ENCODE data around the gene FCRLB. TPM values are rescaled to one million over a fixed set of nuclear protein-coding genes. Genes with fewer than 3 reads are reported as not detected.

Gene FCRLB
- total RNA-seq, 4 donors from 2014 or later: 0.15 to 0.81 (median 0.23) TPM; not detected in 1

DNA sequence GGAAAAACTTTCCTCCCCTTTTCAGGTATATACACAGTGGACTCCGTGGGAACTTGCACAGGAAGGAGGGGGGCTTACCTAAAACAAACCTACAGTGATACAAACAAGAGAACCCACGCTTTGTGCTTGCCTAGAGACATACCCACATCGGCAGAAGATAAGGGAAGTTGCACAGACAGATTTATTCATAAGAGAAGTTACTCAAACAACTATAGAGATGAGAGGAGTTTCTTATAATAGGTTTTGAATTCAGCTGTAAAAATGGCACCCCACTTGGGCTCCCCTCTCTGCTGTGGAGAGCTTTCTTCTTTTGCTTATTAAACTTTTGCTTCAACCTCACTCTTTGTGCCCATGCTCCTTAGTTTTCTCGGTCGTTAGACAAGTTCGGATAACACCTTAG, 26.5 kb downstream of the FCRLB start:
- H3K4me3 ChIP-seq: no peak overlapping the region
- ATAC-seq: no peak
- H3K27ac ChIP-seq: no peak overlapping the region
- TF ChIP-seq EP300 (IDR thresholded peaks at IDR 0.05): no peak
- no peak for TF ChIP-seq POLR2AphosphoS5 (IDR thresholded peaks at IDR 0.05)
- TF ChIP-seq, protein P1, sequence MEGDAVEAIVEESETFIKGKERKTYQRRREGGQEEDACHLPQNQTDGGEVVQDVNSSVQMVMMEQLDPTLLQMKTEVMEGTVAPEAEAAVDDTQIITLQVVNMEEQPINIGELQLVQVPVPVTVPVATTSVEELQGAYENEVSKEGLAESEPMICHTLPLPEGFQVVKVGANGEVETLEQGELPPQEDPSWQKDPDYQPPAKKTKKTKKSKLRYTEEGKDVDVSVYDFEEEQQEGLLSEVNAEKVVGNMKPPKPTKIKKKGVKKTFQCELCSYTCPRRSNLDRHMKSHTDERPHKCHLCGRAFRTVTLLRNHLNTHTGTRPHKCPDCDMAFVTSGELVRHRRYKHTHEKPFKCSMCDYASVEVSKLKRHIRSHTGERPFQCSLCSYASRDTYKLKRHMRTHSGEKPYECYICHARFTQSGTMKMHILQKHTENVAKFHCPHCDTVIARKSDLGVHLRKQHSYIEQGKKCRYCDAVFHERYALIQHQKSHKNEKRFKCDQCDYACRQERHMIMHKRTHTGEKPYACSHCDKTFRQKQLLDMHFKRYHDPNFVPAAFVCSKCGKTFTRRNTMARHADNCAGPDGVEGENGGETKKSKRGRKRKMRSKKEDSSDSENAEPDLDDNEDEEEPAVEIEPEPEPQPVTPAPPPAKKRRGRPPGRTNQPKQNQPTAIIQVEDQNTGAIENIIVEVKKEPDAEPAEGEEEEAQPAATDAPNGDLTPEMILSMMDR (IDR thresholded peaks at IDR 0.05): no peak
- no peaks in the 10 kb centered on the region for H3K9me3 ChIP-seq
- WGBS, 2 donors (ENCODE audit: low coverage in 1 of 2): 49 to 57% methylated on average over 3 to 6 of the region's 6 CpGs
- H3K27me3 ChIP-seq: peaks cover 11% of the 10 kb centered on the region
- peaks cover 0 to 18% of the 10 kb centered on the region in 2 donors for H3K36me3 ChIP-seq
- peaks cover 0 to 24% (median 8%) of the 10 kb centered on the region in 3 donors for H3K4me1 ChIP-seq

DNA sequence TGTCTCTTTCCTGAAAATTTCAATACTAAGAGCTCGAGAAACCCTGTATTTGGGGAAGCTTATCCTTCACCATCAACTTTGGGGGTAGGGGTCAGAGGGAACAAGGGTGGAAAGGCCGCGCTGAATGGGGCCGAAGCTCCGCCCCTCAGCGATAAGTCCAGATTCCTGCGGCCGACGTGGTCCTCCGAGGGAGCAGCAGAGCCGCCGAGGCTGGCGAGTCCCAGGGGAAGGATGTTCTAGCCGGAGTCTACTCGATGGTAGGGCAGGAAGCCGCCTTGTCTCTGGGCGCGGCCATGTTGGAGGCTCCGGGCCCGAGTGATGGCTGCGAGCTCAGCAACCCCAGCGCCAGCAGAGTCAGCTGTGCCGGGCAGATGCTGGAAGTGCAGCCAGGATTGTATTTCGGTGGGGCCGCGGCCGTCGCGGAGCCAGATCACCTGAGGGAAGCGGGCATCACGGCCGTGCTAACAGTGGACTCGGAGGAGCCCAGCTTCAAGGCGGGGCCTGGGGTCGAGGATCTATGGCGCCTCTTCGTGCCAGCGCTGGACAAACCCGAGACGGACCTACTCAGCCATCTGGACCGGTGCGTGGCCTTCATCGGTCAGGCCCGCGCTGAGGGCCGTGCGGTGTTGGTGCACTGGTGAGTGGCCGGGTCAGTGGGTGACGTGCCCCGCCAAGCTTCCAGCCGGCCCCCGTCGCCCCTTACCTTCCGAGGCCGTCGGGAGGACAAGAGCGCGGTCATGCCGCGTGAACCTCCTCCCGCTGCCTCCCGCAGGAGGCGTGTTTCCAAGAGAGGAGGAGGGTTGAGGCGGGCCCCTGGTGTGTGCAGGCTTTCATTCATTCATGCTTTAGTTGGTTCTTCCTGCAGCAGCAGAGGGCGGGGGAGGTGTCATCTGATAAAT, 28.4 kb downstream of the FCRLB start, which contains the start of gene DUSP12:
DUSP12 (plus strand) TSS at position 278 of the 899 bp plus-strand sequence; CDS start at position 294, 16 bp downstream.
- H3K27ac ChIP-seq: peak within 1 kb of the TSS; percentile 29 to 95 (median 88)
- TF ChIP-seq POLR2A (IDR thresholded peaks at IDR 0.05): peak; percentile 40
- no peak for TF ChIP-seq EP300 (IDR thresholded peaks at IDR 0.05)
- peak; percentile 43 for TF ChIP-seq POLR2AphosphoS5 (IDR thresholded peaks at IDR 0.05)
- TF ChIP-seq, protein P1 (IDR thresholded peaks at IDR 0.05): peak in 2 of 4 experiments; percentile 2 to 19
- ATAC-seq: peak; percentile 99
- peaks cover 0 to 38% of the 10 kb centered on the region in 2 donors for H3K36me3 ChIP-seq
- no peaks in the 10 kb centered on the region for H3K9me3 ChIP-seq
- H3K4me3 ChIP-seq: peak within 1 kb of the TSS; percentile 53 to 64
- peaks cover 11% of the 10 kb centered on the region for H3K27me3 ChIP-seq
- peaks cover 0 to 24% (median 8%) of the 10 kb centered on the region in 3 donors for H3K4me1 ChIP-seq
- 0% methylated on average over 1 to 6 of the region's 65 CpGs for WGBS, 2 donors (ENCODE audit: low coverage in 1 of 2)

DNA sequence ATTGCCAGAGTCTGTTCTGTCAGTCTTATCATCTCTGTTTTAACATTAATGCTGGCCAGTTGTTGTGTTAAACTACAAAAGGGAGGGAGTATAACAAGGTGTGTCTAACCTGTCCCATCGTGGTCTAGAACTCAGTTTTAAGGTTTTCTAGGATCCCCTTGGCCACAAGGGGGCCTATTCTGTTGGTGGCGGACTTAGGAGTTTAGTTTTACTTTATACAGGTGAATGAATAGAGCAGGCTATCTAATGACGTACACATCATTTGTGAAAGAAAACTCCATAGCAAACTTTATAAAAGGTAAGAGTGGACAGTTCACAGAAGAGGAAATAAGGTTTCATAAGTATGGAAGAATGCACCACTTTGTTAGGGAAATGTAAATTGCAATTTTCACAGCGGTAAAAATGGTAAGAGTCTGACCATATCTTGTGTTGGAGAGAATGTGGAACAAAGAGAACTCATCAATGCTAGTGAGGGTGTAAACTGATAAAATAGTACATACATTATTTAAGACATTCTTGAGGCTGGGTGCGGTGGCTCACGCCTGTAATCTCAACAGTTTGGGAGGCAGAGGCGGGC, 42.3 kb downstream of the FCRLB start:
- Histone ChIP-seq H3K4me1 (peaks cover 0 to 24% (median 10%) of the 10 kb centered on the region in 3 donors), H3K27ac (no peak overlapping the region), H3K36me3 (peaks cover 0 to 10% of the 10 kb centered on the region in 2 donors), H3K27me3 (no peaks in the 10 kb centered on the region), H3K4me3 (no peak overlapping the region), H3K9me3 (no peaks in the 10 kb centered on the region)
- no peak for ATAC-seq
- WGBS, 2 donors (ENCODE audit: low coverage in 1 of 2): 63 to 91% methylated on average over 6 to 7 of the region's 7 CpGs
- TF ChIP-seq, protein P1 (IDR thresholded peaks at IDR 0.05): peak in 1 of 4 experiments; percentile 41
- TF ChIP-seq POLR2A (IDR thresholded peaks at IDR 0.05) (no peak), EP300 (IDR thresholded peaks at IDR 0.05) (no peak)

DNA sequence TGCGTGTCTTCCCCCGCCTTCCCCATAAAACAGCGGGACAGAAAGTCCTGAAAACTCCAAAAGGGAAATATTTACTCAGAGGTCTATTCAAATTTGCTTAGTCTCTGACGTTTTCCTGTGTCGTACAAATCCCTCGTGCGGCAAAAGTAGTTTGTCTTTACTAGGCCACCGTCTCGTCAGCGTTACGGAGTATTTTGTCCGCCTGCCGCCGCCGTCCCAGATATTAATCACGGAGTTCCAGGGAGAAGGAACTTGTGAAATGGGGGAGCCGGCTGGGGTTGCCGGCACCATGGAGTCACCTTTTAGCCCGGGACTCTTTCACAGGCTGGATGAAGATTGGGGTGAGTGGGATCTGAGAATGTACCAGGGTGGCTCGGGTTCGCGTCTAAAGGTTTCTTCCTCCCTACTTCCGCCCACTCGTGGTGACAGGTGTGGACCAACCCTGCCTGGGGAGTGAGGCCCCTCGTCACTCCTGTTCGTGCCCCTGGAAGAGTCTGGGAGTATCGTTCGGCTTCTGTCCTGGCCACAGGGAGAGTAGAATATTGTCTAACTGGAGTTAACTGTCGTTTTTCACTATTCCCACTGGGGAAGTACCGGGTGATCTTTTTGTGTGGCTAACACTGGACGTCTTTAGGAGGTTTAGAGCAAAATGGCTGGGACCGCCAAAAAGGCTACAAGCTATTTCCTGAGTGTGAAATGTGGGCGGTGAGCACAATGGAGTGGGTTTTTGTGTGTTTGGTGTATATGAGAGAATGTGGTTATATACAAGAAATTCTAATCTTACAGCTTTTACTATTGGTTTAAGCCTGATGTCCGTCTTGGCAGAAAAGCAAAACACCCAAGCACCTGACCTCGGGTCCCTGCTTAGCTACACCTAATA, 45.0 kb downstream of the FCRLB start, which contains the start of gene ATF6:
ATF6 (plus strand) TSS at position 219 of the 880 bp plus-strand sequence; CDS start at position 260, 41 bp downstream.
- TF ChIP-seq, protein P1 (IDR thresholded peaks at IDR 0.05): peak in 1 of 4 experiments; percentile 15
- peak; percentile 63 to 73 for TF ChIP-seq POLR2A (IDR thresholded peaks at IDR 0.05)
- TF ChIP-seq POLR2AphosphoS5 (IDR thresholded peaks at IDR 0.05): peak; percentile 97
- TF ChIP-seq EP300 (IDR thresholded peaks at IDR 0.05): no peak
- WGBS, 2 donors (ENCODE audit: low coverage in 1 of 2): 1% methylated on average over 18 to 25 of the region's 35 CpGs
- no peaks in the 10 kb centered on the region for H3K9me3 ChIP-seq
- H3K36me3 ChIP-seq: no peaks in the 10 kb centered on the region
- peak; percentile 88 for ATAC-seq
- no peaks in the 10 kb centered on the region for H3K27me3 ChIP-seq
- H3K4me1 ChIP-seq: peaks cover 0 to 51% (median 10%) of the 10 kb centered on the region in 3 donors
- peak within 1 kb of the TSS; percentile 62 to 66 for H3K4me3 ChIP-seq
- peak within 1 kb of the TSS; percentile 62 to 91 (median 82) for H3K27ac ChIP-seq
